HG02678 (cell line): ENCODE measurements around the gene F7.
"Not testable (repeated sequence)": the region's sequence is repeated elsewhere in the genome, so short reads cannot be mapped to it uniquely, and the experiment has no call there.

ENCODE experiments used
- ATAC-seq: cut with Tn5 transposase; IDR thresholded peaks from one replicate; pipeline ENCODE4 v1.9.1; 2021; ENCODE audit warnings: mild to moderate bottlenecking, moderate library complexity; ENCODE audit not compliant: unreplicated experiment

F7 gene

DNA sequence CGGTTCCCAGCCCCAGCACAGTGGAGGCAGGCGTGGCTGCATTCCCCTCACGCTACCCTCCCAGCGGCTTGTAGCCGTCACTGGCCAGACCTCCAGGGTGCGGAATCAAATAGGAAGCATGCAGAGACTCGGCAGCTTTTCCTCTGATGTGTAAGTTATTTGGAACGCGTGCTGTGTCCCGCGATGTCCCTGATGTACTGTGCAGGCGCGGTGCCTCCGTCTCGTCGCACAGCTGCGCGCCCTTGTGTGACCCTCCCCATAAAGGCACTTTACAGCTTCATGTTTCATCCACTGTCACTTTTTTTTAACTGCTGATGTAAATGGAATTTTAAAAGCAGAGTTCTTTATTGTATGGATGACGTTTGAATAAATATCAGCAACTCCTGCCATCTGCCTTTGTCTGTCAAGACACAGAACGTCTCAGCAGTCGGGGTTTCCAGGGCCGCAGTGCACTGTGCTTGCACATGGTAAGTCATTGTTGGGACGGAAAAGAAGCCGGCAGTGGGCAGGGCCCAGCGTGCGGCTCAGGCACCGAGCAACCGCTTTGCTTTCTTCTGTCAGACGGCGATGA, 7.3 kb upstream of the F7 start:
- ATAC-seq, result no peak

DNA sequence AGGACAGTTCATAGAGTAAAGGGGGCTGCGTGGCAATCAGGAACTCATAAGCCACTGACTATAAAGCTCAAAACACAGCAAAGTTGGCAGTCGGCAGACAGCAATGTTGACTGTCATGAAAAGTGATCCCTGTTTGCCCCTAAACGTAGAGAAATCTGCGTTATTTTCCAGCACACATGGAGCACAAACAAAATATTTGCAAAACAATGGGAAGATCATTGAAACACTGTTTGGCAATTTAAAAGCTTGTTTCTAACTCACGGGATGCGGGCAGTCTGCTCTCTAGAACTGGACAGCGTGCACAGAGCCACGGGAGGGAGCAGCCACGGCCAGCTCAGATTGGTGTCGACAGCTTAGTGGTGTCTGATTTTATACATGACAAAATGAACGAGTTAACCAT, 6.4 kb upstream of the F7 start:
- ATAC-seq, result no peak

DNA sequence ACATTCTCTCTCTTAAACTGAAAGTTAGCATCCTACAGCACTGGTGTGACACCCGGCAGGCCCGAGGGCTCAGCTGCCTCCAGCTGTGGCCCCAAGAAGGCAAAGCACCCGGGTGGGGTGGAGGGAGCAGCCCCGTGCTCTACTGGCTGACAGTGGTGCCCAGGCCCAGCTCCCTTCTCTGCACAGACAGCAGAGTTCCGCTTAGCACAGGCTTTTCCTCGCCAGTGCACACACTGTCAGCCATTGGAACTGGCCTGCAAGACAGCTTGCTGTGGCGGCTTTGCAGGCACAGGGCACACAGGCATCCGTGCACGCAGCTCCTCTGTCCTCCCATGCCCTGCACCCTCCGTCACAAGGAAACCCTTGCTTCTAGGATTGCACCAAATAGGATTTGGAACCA, 3.3 kb upstream of the F7 start:
- ATAC-seq, result not testable (repeated sequence)

DNA sequence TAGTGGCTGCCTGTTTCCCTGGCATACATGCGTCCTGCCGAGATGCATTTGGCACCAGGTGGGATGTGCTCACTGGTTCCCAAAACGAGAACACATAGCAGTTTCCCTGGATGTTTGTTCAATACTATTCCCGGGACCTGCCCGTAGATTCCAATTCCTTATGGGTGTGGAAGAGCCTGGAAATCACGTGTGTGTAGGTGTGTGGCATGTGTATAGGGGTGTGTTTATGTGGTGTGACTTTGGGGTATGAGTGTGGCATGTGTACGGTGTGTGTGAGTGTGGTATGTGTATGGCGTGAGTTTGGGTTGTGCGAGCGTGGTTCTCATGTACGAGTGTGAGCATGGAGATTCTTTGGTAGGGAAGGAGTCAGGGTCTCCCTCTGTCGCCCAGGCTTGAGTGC, 2.9 kb upstream of the F7 start:
- ATAC-seq, result no peak

DNA sequence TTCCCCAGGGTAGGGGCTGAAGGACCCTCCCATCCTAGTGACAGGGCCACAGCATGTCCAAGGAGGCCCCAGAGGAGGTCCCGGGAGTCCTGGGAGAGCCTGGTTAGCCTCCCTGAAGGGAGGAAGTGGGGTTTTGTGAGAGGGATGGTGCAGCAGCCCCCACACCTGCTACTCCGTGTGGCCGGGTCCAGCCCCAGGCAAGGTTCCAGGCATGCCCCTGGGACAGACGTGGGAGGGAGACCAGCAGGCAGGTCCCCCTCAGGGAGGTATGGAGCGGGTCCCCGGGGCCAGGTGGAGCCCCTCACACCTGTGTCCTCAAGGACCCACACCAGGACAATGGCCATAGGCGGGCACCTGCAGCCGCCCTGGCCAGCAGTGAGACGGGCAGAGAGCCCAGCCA, 1.9 kb upstream of the F7 start:
- ATAC-seq, result no peak

DNA sequence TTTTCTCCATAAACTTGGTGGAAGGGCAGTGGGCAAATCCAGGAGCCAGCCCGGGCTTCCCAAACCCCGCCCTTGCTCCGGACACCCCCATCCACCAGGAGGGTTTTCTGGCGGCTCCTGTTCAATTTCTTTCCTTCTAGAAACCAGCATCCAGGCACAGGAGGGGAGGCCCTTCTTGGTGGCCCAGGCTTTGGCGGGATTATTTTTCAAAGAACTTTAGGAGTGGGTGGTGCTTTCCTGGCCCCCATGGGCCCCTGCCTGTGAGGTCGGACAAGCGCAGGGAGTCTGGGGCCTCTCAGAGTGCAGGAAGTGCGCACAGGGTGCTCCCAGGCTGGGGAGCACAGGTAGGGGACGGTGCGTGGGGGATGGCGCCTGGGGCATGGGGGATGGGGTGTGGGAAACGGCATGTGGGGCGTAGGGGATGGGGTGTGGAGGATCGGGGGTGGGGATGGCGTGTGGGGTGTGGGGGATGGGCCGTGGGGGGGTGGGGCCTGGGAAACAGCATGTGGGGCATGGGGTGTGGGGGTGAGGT, 396 bp downstream of the F7 start:
- no peak for ATAC-seq

DNA sequence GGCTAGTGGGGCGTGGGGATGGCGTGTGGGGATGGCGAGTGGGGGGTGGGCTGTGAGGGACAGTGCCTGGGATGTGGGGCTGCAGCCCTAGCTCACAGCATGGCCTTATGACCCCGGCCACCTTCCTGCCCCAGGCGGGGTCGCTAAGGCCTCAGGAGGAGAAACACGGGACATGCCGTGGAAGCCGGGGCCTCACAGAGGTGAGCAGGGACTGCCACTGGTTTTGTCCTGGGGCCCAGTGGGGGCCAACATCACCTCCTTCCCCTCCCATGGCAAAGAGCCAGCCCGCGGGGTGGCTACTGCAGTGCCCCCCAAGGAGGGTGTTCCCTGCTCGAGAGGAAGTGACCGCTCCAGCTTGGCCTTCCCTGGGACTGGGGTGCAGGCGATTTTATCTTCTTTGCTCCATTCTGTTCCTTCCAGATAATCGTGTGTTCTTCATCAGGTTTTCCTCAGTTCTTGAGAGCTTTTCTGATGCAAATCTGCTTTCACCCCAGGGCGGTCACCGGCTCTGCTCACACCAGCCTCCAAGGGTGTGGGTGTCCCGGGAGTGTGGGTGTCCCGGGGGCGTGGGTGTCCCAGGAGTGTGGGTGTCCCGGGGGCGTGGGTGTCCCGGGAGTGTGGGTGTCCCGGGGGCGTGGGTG, 1.2 kb downstream of the F7 start:
- no peak for ATAC-seq

DNA sequence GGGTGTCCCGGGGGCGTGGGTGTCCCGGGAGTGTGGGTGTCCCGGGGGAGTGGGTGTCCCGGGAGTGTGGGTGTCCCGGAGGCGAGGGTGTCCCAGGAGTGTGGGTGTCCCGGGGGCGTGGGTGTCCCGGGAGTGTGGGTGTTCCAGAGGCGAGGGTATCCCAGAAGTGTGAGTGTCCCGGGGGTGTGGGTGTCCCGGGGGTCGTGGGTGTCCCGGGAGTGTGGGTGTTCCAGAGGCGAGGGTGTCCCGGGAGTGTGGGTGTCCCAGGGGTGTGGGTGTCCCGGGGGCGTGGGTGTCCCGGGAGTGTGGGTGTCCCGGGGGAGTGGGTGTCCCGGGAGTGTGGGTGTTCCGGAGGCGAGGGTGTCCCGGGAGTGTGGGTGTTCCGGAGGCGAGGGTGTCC, 2.9 kb downstream of the F7 start:
- ATAC-seq, result not testable (repeated sequence)

DNA sequence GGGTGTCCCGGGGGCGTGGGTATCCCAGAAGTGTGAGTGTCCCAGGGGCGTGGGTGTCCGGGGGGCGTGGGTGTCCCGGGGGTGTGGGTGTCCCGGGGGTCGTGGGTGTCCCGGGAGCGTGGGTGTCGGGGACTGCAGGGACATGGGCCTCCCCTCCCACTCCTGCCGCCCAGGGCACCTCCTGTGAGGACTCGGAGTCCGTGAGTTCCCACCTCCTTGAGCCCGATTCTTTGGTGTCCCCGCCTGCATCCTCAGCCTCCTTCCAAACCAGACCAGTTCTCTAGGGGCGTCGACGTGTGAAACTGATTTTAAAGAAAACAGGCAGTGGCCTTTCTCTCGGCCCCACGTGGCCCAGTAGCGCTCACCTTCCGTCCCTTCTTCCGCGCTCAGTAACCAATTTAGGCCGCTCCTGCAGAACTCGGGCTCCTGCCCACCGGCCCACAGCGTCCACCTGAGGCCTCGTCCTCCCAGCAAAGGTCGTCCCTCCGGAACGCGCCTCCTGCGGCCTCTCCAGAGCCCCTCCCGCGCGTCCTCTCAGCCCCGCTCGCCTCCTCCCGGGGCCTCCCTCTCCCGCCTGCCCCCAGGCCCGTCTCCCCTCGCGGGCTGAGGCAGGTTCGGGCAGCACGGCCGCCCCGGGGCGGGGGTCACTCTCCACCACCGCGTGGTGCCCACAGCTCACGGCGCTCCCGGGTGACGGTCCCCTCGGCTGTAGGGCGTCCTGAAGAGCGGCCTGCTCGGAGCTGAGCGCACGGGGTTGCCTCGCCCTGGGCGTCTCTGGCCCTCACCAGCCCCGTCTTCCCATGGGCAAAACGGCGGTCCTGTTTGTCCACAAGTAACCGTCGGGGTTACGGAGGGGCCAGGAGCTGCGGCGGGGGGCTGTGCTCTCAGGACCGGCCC, 3.8 kb downstream of the F7 start:
- no peak for ATAC-seq

DNA sequence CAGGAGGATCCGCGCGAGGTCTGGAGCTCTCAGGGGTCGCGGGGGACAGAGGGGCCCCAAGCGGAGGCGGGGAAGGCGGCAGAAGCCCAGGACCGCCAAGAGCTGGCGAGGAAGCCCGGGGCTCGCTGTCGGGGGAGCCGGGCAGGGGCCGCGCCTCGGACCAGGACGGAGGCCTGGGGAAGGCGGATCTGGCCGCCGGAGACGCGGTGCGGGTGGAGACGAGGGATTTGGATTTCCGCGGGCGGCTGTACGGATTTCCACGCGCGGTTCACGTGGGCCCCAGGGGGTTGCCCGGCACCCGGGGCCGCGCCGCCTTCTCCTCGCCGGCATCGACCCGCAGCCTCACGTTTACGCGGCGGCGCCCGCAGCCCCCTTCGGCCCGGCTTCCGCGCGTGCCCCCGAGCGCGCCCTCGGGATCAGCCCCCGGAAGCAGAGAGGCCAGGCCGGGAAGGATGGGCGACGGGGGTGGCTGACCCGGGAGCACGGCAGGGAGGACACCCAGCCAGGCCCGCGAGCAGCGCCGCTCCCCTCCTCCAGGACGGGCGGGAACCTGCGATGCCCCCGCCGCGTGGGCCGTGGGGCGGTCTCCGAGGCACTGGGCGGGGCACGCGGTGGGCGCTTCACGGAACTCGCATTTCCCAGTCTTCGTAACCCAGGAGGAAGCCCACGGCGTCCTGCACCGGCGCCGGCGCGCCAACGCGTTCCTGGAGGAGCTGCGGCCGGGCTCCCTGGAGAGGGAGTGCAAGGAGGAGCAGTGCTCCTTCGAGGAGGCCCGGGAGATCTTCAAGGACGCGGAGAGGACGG, 4.7 kb downstream of the F7 start:
- no peak for ATAC-seq

DNA sequence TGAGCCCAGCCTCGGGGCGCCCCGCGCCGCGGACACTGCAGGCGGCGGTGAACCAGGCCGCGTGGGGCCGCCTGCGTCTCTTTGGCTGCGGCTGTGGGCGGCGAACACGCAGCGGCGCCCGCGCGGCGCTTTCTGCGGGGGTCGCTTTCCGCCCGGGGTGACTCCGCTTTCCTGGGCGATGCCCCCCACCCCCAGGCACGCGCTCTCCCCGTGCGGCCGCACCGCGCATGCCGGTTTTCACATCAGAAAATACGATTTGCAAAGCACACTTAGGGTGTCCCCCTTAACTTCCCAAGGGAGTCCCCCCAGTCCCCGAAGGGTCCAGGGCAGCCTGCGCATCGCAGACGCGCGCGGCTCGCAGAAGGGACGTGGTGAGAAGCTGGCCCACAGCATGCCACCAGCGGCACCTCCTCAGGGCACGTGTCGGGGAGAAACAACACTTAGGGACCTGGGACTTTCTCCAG, 5.3 kb downstream of the F7 start:
- ATAC-seq, result no peak

DNA sequence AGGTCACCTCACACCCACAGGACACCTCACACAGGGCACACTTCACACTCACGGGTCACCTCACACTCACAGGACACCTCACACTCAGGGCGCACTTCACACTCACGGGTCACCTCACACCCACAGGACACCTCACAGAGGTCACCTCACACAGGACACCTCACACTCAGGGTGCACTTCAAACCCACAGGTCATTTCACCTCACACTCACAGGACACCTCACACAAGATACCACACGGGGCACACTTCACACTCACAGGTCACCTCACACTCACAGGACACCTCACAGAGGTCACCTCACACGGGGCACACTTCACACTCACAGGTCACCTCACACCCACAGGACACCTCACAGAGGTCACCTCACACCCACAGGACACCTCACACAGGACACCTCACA, 6.2 kb downstream of the F7 start:
- ATAC-seq, result not testable (repeated sequence)

DNA sequence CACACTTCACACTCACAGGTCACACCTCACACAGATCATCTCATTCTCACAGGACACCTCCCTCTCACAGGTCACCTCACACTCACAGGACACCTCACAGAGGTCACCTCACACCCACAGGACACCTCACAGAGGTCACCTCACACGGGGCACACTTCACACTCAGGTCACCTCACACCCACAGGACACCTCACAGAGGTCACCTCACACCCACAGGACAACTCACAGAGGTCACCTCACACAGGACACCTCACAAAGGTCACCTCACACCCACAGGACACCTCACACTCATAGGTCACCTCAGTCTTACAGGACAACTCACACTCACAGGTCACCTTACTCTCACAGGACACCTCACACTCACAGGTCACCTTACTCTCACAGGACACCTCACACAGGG, 6.9 kb downstream of the F7 start:
- not testable (repeated sequence) for ATAC-seq

DNA sequence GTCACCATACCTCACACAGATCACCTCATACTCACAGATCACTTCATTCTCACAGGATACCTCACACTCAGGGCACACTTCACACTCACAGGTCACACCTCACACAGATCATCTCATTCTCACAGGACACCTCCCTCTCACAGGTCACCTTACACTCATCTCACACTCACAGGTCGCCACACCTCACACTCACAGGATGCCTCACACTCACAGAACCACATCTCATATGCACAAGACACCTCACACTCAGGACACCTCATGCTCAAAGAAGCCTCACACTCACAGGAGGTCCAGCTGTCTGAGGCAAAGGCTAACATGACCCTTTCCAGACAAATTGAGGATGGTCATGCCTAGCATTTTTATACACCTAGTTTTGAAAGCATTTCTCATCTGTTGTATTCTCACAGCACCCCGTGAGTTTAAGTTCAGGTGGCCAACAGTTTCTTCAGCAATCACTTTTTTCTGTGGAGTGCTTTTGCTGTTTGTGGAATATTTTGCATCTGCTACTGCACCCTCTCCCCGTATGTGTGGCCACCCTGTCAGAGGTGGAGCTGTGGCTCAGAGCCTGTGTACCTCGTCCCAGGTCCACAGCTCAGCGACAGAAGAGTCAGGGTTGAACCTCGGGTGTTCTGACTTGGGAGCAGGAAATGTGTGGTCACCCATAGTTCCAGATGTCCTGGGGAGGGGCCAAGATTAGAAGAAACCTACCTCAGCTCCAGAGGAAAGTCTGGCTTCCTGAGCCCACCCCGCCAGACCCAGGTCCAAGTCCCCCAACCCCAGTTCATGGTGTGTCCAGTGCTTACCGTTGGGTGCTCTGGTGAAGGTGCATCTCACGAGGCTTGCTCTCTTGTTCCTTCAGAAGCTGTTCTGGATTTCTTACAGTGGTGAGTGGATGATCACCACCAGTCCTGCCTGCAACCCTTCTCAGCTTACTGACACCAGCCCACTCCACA, 7.6 kb downstream of the F7 start:
- no peak for ATAC-seq

DNA sequence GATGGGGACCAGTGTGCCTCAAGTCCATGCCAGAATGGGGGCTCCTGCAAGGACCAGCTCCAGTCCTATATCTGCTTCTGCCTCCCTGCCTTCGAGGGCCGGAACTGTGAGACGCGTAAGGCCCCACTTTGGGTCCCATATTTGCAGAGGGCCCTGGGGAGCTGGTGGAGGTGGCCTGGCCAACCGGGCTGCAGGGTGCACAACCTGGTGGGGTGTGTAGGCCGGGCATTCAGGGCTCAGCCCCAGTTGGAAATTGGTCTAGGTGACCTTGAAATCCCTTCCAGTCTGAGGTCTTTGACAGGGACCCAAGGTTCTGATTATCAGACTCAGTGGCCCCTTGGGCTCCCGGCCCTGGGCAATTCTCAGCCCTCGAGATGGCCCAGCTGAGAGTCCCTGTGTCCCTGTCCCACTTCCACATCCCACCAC, 8.3 kb downstream of the F7 start:
- no peak for ATAC-seq

DNA sequence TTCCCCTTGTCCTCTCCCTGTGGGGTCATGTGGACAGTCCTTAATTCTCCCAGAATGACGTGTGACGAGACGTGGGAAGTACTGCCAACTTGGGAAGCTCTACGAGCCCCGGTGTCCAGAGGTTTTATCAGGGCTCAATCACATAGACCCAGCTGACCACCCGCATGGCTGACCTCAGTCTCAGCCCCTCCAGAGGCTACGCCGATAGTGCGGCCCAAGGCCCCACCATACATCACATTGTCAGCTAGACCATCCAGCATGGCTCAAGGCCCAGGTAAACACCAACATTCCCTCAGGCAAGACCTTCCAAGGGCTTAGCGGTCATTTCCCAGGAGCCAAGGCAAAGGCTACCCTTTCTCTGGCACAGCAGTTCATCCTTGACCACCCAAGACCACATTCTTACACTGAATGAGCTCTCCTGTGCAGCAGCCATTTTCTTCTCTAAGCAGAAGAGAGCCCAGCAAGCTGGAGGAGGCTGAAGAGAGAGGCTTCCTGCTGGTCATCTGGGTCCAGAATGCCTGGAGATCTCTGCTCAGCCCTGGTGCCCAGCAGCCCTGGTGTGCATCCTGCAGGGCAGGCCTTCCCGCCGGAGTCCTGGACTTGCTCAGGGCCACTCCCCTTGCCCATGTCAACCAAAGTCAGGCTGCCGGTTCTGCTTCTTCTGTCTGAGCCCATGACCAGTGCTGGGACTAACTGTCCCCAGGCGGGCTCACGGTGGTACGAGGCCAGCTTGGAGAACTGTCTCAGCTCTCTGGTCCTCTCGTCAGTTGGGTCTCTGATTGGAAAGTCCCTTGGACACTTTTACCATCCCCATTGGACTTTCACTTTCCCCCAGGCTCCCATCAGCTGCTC, 9.1 kb downstream of the F7 start:
- no peak for ATAC-seq

DNA sequence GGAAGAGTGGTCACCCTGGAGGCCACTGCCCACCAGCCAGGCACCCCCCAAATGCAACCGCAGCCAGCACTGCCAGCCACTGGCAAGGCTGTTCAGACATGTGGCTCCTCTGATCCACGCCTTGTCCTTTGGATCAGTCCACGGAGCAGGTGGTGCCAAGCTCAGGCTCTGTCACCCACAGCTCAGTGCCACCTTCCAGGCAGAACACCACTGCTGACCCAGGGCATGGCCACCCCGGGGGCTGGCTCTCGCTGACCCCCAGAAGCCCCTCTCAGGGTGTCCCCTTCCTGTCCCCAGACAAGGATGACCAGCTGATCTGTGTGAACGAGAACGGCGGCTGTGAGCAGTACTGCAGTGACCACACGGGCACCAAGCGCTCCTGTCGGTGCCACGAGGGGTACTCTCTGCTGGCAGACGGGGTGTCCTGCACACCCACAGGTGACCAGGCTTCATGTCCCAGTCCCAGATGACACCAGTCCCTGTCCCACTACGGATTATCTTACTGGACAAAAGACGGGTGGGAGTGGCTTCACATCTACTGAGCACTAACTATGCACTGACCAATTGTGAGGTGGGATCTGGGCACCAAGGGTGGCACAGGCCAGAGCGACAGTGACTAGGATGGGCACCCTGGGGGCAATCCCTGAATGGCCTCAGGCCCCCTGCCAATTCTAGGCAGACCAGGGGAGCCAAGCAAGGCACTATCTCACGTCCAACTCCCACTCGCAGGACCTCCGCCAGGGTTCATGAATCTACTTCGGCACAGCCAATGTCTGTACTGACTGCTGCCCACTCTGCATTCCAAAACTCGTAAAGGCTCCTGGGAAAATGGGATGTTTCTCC, 10.0 kb downstream of the F7 start:
- ATAC-seq, result no peak

DNA sequence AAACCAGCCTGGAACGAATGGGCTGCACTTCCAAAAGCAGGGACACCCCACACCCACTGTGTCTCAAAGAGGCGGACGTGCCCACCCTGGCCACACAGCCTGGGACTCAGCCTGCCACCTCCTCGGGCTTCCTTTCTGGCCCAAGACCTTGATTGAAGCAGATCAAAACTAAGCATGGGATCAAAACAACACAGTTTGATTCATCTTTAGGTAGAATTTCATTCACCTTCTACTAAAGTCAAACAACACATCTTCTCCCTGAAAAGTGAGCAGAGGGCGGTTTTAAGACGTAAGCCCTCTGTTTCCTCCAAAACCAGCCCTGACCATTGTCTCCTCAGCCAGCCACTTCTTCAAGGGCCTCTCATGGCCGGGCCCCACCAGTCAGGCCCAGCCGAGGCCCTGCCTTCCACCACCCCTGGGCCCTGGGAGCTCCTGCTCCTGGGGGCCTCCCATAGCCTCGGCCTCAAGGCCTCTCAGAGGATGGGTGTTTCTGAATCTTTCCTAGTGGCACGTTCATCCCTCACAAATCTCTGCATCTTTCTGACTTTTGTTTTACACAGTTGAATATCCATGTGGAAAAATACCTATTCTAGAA, 10.7 kb downstream of the F7 start:
- no peak for ATAC-seq
